Measurements from ENCODE around the gene CDK16. TPM values are rescaled to one million over a fixed set of nuclear protein-coding genes. Genes with fewer than 3 reads are reported as not detected.

Gene CDK16
- total and polyA plus RNA-seq, 9 of the 15 experiments (the other 6 are each of a cell fraction or from before 2014, with no cell fraction given), result 3.9 to 104 (median 57.5) TPM

GRCh38 chrX:47202877-47203276 lies 15.6 kb upstream of the CDK16 start:
- ChIA-PET CTCF (ENCODE audit: low intra/inter-chr PET ratio) (no interaction called here), POLR2A (interaction anchor here (3.0 kb wide), 1 partner anchor 16 kb away, joined by 20 read pairs; the partner anchor contains the start of gene CDK16)
- H4K20me1 ChIP-seq (replicated peaks; ENCODE audit: control insufficient read depth, insufficient read depth, low read length), result peaks cover 5% of the 10 kb centered on the region
- ATAC-seq (no peak), DNase-seq (ENCODE audit: extremely low read depth in 1 of 4, low spot score in 3 of 4) (no peak), FAIRE-seq (no peak)
- no peak overlapping the region for H3K9ac ChIP-seq (ENCODE audit: insufficient read depth in 1 of 2, low read depth in 2 of 2, low read length in 2 of 2)
- H3K36me3 ChIP-seq (ENCODE audit: control insufficient read depth, insufficient read depth, low read length), result peaks cover 95% of the 10 kb centered on the region
- no peak overlapping the region for H3K27ac ChIP-seq (ENCODE audit: extremely low read depth, low read depth, low read length)
- H3K9me1 ChIP-seq (ENCODE audit: control insufficient read depth, insufficient read depth, low read length), result peaks cover 3% of the 10 kb centered on the region
- 95% methylated on average over 3 of the region's 4 CpGs for WGBS (ENCODE audit: insufficient coverage, low coverage, missing lambda C conversion rate)
- intact Hi-C loops (cut with micrococcal nuclease), result no loop called here
- no peak overlapping the region for H3K4me3 ChIP-seq
- in situ Hi-C loops (cut with MboI), result no loop called here
- no peaks in the 10 kb centered on the region for H3K27me3 ChIP-seq (ENCODE audit: control insufficient read depth in 2 of 2, insufficient read depth in 2 of 2, low read length in 2 of 2)
- H2AFZ ChIP-seq (ENCODE audit: low read depth, low read length), result no peak overlapping the region
- H3K4me2 ChIP-seq (ENCODE audit: insufficient read depth, low read length), result no peak overlapping the region
- no TSS peak for BruUV-seq (replicated peaks)
- no peaks in the 10 kb centered on the region for H3K9me3 ChIP-seq (replicated peaks; ENCODE audit: control insufficient read depth, insufficient read depth, low read depth, low read length)
- 0 out of 3 replicates have a peak, but pooled peaks cover under 1% of the 10 kb centered on the region for H3K79me2 ChIP-seq (ENCODE audit: control insufficient read depth, insufficient read depth, low read length)
- no peaks in the 10 kb centered on the region for H3K4me1 ChIP-seq (replicated peaks in 1 of 2; ENCODE audit: control insufficient read depth in 2 of 2, insufficient read depth in 2 of 2, low read length in 2 of 2)
- TF ChIP-seq HDAC8 (tag; IDR thresholded peaks at IDR 0.05) (no peak), CREB1 (IDR thresholded peaks at IDR 0.05) (no peak), CREB1 (CRISPR knock-in tag; IDR thresholded peaks at IDR 0.05) (no peak), SETDB1 (IDR thresholded peaks at IDR 0.05; ENCODE audit: low read length) (no peak), CHD7 (IDR thresholded peaks at IDR 0.05; ENCODE audit: low read depth, low read length) (no peak), NONO (IDR thresholded peaks at IDR 0.05; ENCODE audit: low read depth in 2 of 2, low read length in 1 of 2) (no peak), PRPF4 (IDR thresholded peaks at IDR 0.05; ENCODE audit: insufficient read depth, low read depth, low read length, poor library complexity, severe bottlenecking) (no peak), ILK (tag; IDR thresholded peaks at IDR 0.05; ENCODE audit: borderline replicate concordance, low read depth) (no peak), ZEB2 (IDR thresholded peaks at IDR 0.05) (no peak), ZNF282 (CRISPR knock-in tag; IDR thresholded peaks at IDR 0.05) (no peak), USF1 (CRISPR knock-in tag; IDR thresholded peaks at IDR 0.05) (no peak), TCF7L2 (IDR thresholded peaks at IDR 0.05; ENCODE audit: low read depth, low read length) (no peak), SUPT5H (IDR thresholded peaks at IDR 0.05) (no peak)
